ENCODE data around the gene WTAP.

The WTAP gene

DNA sequence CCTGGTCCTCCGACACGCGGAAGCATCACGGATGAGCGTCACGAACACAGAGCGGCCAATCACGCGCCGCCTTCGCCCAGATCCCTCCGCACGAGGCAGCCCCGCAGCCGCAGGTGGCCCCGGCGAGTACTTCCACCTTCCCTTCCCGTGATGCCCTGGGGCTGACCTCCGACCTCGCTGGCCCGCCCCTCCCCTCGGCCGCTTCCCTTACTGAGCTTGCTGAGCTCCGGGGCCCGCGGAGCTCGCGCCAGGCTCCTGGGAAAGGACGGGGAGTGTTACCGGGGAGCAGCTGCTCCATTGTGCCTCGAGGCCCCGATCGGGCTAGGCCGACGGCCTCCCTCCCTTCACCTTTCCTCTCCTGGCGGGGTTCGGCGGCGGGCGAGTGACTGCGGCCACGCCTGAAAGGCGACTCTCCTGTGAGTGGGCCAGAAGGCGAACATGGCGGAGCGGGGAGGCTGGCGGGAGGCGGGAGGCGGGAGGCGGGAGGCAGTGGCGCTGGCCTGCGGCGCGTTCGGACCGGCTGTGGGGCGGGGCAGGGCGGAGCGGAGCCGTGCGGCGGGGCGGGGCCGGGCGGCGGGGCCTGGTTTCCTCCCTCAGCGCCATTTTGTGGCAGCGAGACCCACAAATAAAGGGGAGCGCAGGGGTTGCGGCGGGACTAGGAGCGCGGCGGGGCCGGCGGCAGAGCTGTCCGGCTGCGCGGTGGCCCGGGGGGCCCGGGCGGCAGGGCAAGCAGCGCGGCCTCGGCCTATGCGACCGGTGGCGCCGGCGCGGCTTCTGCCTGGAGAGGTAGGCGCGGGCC is at the start of gene WTAP:
Gene WTAP, plus strand, starts transcription at position 589 of the 799 bp plus-strand sequence. CDS start 8,760 bp downstream, outside the sequence.
- DNase-seq (ENCODE audit: extremely low spot score), result peak; percentile 93
- CTCF ChIA-PET, result interaction anchor here (0.6 kb wide), 2 partner anchors 8 to 35 kb away, joined by 3 to 5 read pairs; partner anchors contain the start of gene ACAT2
- POLR2A ChIA-PET, result interaction anchor here (0.7 to 6.7 kb wide), 24 partner anchors 9 to 1686 kb away, joined by 3 to 97 read pairs (median 4); partner anchors contain the start of genes ACAT2, MRPL18, SOD2 and TCP1
- TF ChIP-seq ELF4 (IDR thresholded peaks at IDR 0.05) (peak; percentile 90), L3MBTL2 (conservative IDR thresholded peaks at IDR 0.05) (peak; percentile 98), TARDBP (IDR thresholded peaks at IDR 0.05) (peak; percentile 84), ARNT (IDR thresholded peaks at IDR 0.05) (peak; percentile 81; the same call in 1 of the 2 replicates), SP1 (IDR thresholded peaks at IDR 0.05) (no peak), LEF1 (IDR thresholded peaks at IDR 0.05; ENCODE audit: borderline replicate concordance) (no peak), CTBP1 (IDR thresholded peaks at IDR 0.05; ENCODE audit: borderline replicate concordance) (peak; percentile 84), NFRKB (IDR thresholded peaks at IDR 0.05) (peak; percentile 82), FOXM1 (IDR thresholded peaks at IDR 0.05; ENCODE audit: borderline replicate concordance) (peak; percentile 60; the same call in 1 of the 2 replicates), BHLHE40 (IDR thresholded peaks at IDR 0.05; ENCODE audit: borderline replicate concordance) (no peak)
- TF ChIP-seq, protein P1, sequence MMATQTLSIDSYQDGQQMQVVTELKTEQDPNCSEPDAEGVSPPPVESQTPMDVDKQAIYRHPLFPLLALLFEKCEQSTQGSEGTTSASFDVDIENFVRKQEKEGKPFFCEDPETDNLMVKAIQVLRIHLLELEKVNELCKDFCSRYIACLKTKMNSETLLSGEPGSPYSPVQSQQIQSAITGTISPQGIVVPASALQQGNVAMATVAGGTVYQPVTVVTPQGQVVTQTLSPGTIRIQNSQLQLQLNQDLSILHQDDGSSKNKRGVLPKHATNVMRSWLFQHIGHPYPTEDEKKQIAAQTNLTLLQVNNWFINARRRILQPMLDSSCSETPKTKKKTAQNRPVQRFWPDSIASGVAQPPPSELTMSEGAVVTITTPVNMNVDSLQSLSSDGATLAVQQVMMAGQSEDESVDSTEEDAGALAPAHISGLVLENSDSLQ (IDR thresholded peaks at IDR 0.05), result peak; percentile 53; the same call in 1 of the 2 replicates

DNA sequence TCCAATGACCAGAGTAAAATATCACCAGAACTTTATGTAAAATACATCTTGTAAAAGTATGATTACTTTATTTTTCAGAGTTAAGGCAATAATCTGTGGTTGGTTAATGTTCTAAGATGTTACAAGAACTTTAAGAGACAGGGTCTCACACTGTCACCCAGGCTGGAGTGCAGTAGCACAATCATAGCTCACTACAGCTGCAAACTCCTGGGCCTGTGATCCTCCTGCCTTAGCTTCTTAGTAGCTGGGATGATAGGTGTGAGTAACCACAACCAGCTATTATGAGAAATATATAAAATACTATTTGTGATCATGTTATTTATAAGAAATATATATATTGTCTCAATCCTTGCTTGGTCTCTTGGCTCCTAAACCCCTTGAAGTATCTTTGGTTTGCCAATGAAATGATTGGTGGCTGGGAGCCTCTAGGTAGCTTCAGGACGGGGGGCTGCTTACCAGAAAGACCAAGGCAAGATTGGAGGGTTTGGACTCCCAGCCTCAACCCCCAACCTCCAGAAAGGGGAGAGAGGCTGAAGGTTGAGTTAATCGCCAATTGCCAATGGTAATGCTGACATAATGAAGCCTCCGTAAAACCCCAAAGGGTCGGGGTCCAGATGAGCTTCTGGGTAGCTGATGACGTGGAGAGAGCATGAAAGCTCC is 49.7 kb upstream of the WTAP start:
- ChIA-PET POLR2A (interaction anchor here (1.4 kb wide), 1 partner anchor 49 kb away, joined by 3 read pairs; the partner anchor contains the start of gene WTAP), CTCF (no interaction called here)
- no peak for DNase-seq (ENCODE audit: extremely low spot score)
- TF ChIP-seq FOXM1 (IDR thresholded peaks at IDR 0.05; ENCODE audit: borderline replicate concordance) (no peak), SUZ12 (IDR thresholded peaks at IDR 0.05) (no peak), CTBP1 (IDR thresholded peaks at IDR 0.05; ENCODE audit: borderline replicate concordance) (no peak), FOXA1 (IDR thresholded peaks at IDR 0.05) (no peak), NFRKB (IDR thresholded peaks at IDR 0.05) (no peak), HDGF (IDR thresholded peaks at IDR 0.05; ENCODE audit: borderline replicate concordance) (no peak), TARDBP (IDR thresholded peaks at IDR 0.05) (no peak), SP1 (IDR thresholded peaks at IDR 0.05) (no peak), LEF1 (IDR thresholded peaks at IDR 0.05; ENCODE audit: borderline replicate concordance) (no peak), ARNT (IDR thresholded peaks at IDR 0.05) (no peak), FOXK2 (IDR thresholded peaks at IDR 0.05) (no peak), L3MBTL2 (conservative IDR thresholded peaks at IDR 0.05) (no peak), BHLHE40 (IDR thresholded peaks at IDR 0.05; ENCODE audit: borderline replicate concordance) (no peak), ELF4 (IDR thresholded peaks at IDR 0.05) (no peak), ZNF384 (IDR thresholded peaks at IDR 0.05) (no peak)
- TF ChIP-seq, protein P1 (IDR thresholded peaks at IDR 0.05), result no peak

DNA sequence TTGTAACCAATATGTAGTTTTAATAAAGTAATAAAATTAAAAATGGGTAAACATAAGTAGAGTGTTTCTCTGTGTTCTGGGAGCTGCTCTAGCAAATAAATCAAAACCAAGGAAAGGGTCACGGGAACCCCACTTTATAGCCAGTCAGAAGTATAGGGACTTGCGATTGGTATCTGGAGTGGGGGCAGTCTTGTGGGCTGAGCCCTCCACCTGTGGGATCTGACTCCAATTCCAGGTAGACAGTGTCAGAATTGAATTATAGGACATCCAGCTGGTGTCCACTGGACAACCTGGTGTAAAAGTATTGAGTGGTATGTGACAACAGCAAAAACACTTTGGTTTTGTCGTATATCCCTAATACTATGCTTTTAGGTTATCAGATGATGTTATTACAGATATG is 48.7 kb upstream of the WTAP start:
- no peak for DNase-seq (ENCODE audit: extremely low spot score)
- ChIA-PET POLR2A (interaction anchor here (1.4 kb wide), 1 partner anchor 48 kb away, joined by 3 read pairs; the partner anchor contains the start of gene WTAP), CTCF (no interaction called here)
- no peak for TF ChIP-seq FOXK2 (IDR thresholded peaks at IDR 0.05)
- TF ChIP-seq ZNF384 (IDR thresholded peaks at IDR 0.05), result no peak
- no peak for TF ChIP-seq SP1 (IDR thresholded peaks at IDR 0.05)
- TF ChIP-seq FOXM1 (IDR thresholded peaks at IDR 0.05; ENCODE audit: borderline replicate concordance), result no peak
- TF ChIP-seq ARNT (IDR thresholded peaks at IDR 0.05), result no peak
- no peak for TF ChIP-seq L3MBTL2 (conservative IDR thresholded peaks at IDR 0.05)
- no peak for TF ChIP-seq LEF1 (IDR thresholded peaks at IDR 0.05; ENCODE audit: borderline replicate concordance)
- no peak for TF ChIP-seq HDGF (IDR thresholded peaks at IDR 0.05; ENCODE audit: borderline replicate concordance)
- no peak for TF ChIP-seq FOXA1 (IDR thresholded peaks at IDR 0.05)
- TF ChIP-seq SUZ12 (IDR thresholded peaks at IDR 0.05), result no peak
- no peak for TF ChIP-seq CTBP1 (IDR thresholded peaks at IDR 0.05; ENCODE audit: borderline replicate concordance)
- TF ChIP-seq NFRKB (IDR thresholded peaks at IDR 0.05), result no peak

DNA sequence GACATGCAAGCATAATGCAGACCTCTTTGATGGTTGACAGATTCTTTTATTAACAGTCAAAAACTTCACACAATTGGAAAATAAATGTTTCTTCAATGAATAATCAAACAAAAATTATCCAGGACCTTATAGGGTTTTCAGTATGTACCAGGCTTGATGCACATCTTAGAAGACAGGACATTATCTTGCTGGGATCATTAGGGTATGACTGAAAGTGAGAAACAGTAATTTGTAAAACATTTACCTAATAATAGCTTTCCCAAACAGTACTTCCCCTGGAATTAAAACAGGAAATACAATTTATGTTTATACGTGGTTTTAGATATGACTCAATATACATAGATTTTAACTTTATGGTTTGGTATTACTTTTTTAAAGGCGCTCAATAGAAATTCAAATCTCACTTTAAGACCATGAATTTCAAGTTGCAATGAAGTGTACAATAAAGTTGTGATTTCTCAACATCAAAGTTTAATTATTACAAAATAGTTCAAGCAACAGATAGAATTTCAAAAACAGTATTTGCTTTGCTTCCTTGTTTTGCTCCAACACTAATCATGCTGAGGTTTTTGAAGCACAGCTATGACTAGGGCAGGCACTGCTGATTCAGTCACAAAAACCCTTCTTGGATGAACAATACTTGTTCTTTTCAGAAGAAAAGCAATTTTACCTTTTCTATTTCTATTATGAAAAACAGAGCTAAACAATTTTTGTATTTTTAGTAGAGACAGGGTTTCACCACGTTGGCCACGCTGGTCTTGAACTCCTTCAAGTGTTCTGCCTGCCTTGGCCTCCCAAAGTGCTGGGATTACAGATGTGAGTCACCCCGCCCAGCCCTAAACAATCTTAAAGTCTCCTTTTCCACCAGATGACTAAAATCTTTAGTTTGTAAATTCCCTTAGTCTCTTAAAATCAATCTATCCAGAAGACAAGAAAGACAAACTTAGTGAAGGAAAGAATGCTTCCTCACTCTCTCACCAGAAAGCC is 47.9 kb upstream of the WTAP start:
- TF ChIP-seq ZNF384 (IDR thresholded peaks at IDR 0.05), result no peak
- no peak for TF ChIP-seq FOXA1 (IDR thresholded peaks at IDR 0.05)
- TF ChIP-seq L3MBTL2 (conservative IDR thresholded peaks at IDR 0.05), result no peak
- DNase-seq (ENCODE audit: extremely low spot score), result no peak
- ChIA-PET POLR2A (no interaction called here), CTCF (no interaction called here)

DNA sequence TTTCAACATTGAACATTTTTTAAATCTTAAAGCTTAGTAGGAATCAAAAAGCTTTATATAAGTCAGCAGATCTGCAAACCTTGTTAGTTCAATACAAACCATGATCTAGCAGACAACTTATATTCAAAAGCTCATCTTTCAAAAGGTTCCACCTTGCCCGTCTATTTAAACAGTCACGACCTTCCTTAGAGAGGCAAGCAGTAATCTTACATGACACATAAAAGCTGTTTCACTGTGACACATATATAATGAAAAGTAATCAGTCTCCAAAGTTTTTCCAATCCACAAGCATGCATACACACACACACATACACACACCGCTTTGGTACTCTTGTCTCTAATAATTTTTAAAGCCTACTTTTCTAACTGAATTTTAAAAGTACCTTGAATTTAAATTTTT is 47.2 kb upstream of the WTAP start:
- DNase-seq (ENCODE audit: extremely low spot score), result no peak
- no peak for TF ChIP-seq ELF4 (IDR thresholded peaks at IDR 0.05)
- no peak for TF ChIP-seq L3MBTL2 (conservative IDR thresholded peaks at IDR 0.05)
- no peak for TF ChIP-seq ZNF384 (IDR thresholded peaks at IDR 0.05)
- no peak for TF ChIP-seq HDGF (IDR thresholded peaks at IDR 0.05; ENCODE audit: borderline replicate concordance)
- no peak for TF ChIP-seq NFRKB (IDR thresholded peaks at IDR 0.05)
- TF ChIP-seq TARDBP (IDR thresholded peaks at IDR 0.05), result no peak
- no peak for TF ChIP-seq FOXM1 (IDR thresholded peaks at IDR 0.05; ENCODE audit: borderline replicate concordance)
- TF ChIP-seq SP1 (IDR thresholded peaks at IDR 0.05), result no peak
- TF ChIP-seq SUZ12 (IDR thresholded peaks at IDR 0.05), result no peak
- TF ChIP-seq BHLHE40 (IDR thresholded peaks at IDR 0.05; ENCODE audit: borderline replicate concordance), result no peak
- TF ChIP-seq FOXA1 (IDR thresholded peaks at IDR 0.05), result no peak
- no peak for TF ChIP-seq LEF1 (IDR thresholded peaks at IDR 0.05; ENCODE audit: borderline replicate concordance)
- no peak for TF ChIP-seq CTBP1 (IDR thresholded peaks at IDR 0.05; ENCODE audit: borderline replicate concordance)
- TF ChIP-seq, protein P1 (IDR thresholded peaks at IDR 0.05), result no peak
- no peak for TF ChIP-seq FOXK2 (IDR thresholded peaks at IDR 0.05)
- ChIA-PET POLR2A (no interaction called here), CTCF (no interaction called here)
